ENCODE results near the gene GHR. TPM values are rescaled to one million over a fixed set of nuclear protein-coding genes. Genes with fewer than 3 reads are reported as not detected.

The GHR gene
- total RNA-seq, 1 donor from 2014 or later: 2.3 TPM

- Mint-ChIP-seq H3K9me3 (ENCODE audit: unreplicated experiment) (no peaks in the 10 kb centered on the region), H3K27ac (ENCODE audit: unreplicated experiment) (no peak overlapping the region), H3K4me1 (ENCODE audit: low read depth, unreplicated experiment) (no peaks in the 10 kb centered on the region), H3K4me3 (ENCODE audit: unreplicated experiment) (no peak overlapping the region), H3K27me3 (ENCODE audit: low read depth, unreplicated experiment) (no peaks in the 10 kb centered on the region), H3K36me3 (ENCODE audit: low read depth, unreplicated experiment) (no peaks in the 10 kb centered on the region)
- Histone ChIP-seq H3K36me3 (ENCODE audit: insufficient read depth, low read length) (no peaks in the 10 kb centered on the region), H3K4me3 (ENCODE audit: insufficient read depth, low read depth, low read length) (no peak overlapping the region), H3K79me2 (ENCODE audit: insufficient read depth, low read length) (no peaks in the 10 kb centered on the region), H3K4me1 (ENCODE audit: insufficient read depth, low read length) (no peaks in the 10 kb centered on the region), H3K27me3 (ENCODE audit: insufficient read depth, low read length) (no peaks in the 10 kb centered on the region), H3K4me2 (ENCODE audit: low read length) (no peak overlapping the region), H3K9me3 (ENCODE audit: insufficient read depth, low read depth, low read length) (no peaks in the 10 kb centered on the region), H3K27ac (ENCODE audit: low read depth, low read length) (no peak overlapping the region), H3K9ac (ENCODE audit: low read length) (no peak overlapping the region), H4K20me1 (ENCODE audit: insufficient read depth, low read length) (no peaks in the 10 kb centered on the region), H2AFZ (ENCODE audit: low read depth, low read length) (no peak overlapping the region)
- TF ChIP-seq CTCF (IDR thresholded peaks at IDR 0.05; ENCODE audit: insufficient read depth, low read depth, low read length): no peak
- DNase-seq (ENCODE audit: low read depth): no peak
- no peak for FAIRE-seq
Measured at GRCh38 chr5:42600441-42600840, 177.2 kb downstream of the GHR start.

- FAIRE-seq (no peak), DNase-seq (ENCODE audit: low read depth) (no peak)
- H3K9me3 Mint-ChIP-seq (ENCODE audit: unreplicated experiment): peaks cover 7% of the 10 kb centered on the region
- no peak overlapping the region for H2AFZ ChIP-seq (ENCODE audit: low read depth, low read length)
- H3K27ac ChIP-seq (ENCODE audit: low read depth, low read length): no peak overlapping the region
- H3K4me2 ChIP-seq (ENCODE audit: low read length): no peak overlapping the region
- H3K36me3 Mint-ChIP-seq (ENCODE audit: low read depth, unreplicated experiment): peaks cover 2% of the 10 kb centered on the region
- H3K4me1 Mint-ChIP-seq (ENCODE audit: low read depth, unreplicated experiment): no peaks in the 10 kb centered on the region
- H3K27me3 Mint-ChIP-seq (ENCODE audit: low read depth, unreplicated experiment): no peaks in the 10 kb centered on the region
- no peaks in the 10 kb centered on the region for H3K36me3 ChIP-seq (ENCODE audit: insufficient read depth, low read length)
- H3K9me3 ChIP-seq (ENCODE audit: insufficient read depth, low read depth, low read length): no peaks in the 10 kb centered on the region
- H3K4me3 ChIP-seq (ENCODE audit: insufficient read depth, low read depth, low read length): no peak overlapping the region
- TF ChIP-seq EZH2 (IDR thresholded peaks at IDR 0.05; ENCODE audit: insufficient read depth, low read length) (no peak), CTCF (IDR thresholded peaks at IDR 0.05; ENCODE audit: insufficient read depth, low read depth, low read length) (no peak)
- no peaks in the 10 kb centered on the region for H3K27me3 ChIP-seq (ENCODE audit: insufficient read depth, low read length)
- no peaks in the 10 kb centered on the region for H3K79me2 ChIP-seq (ENCODE audit: insufficient read depth, low read length)
- H4K20me1 ChIP-seq (ENCODE audit: insufficient read depth, low read length): no peaks in the 10 kb centered on the region
- no peak overlapping the region for H3K27ac Mint-ChIP-seq (ENCODE audit: unreplicated experiment)
- no peak overlapping the region for H3K9ac ChIP-seq (ENCODE audit: low read length)
- H3K4me1 ChIP-seq (ENCODE audit: insufficient read depth, low read length): no peaks in the 10 kb centered on the region
- H3K4me3 Mint-ChIP-seq (ENCODE audit: unreplicated experiment): no peak overlapping the region
Measured at GRCh38 chr5:42604171-42604711, 181.0 kb downstream of the GHR start.

GRCh38 chr5:42605490-42605889, 182.3 kb downstream of the GHR start:
- no peak for FAIRE-seq
- Histone ChIP-seq H3K4me1 (ENCODE audit: insufficient read depth, low read length) (no peaks in the 10 kb centered on the region), H2AFZ (ENCODE audit: low read depth, low read length) (no peak overlapping the region), H3K36me3 (ENCODE audit: insufficient read depth, low read length) (no peaks in the 10 kb centered on the region), H3K79me2 (ENCODE audit: insufficient read depth, low read length) (no peaks in the 10 kb centered on the region), H3K27me3 (ENCODE audit: insufficient read depth, low read length) (no peaks in the 10 kb centered on the region), H4K20me1 (ENCODE audit: insufficient read depth, low read length) (no peaks in the 10 kb centered on the region), H3K9me3 (ENCODE audit: insufficient read depth, low read depth, low read length) (no peaks in the 10 kb centered on the region), H3K27ac (ENCODE audit: low read depth, low read length) (no peak overlapping the region), H3K4me3 (ENCODE audit: insufficient read depth, low read depth, low read length) (no peak overlapping the region), H3K9ac (ENCODE audit: low read length) (no peak overlapping the region), H3K4me2 (ENCODE audit: low read length) (no peak overlapping the region)
- peaks cover 7% of the 10 kb centered on the region for H3K9me3 Mint-ChIP-seq (ENCODE audit: unreplicated experiment)
- H3K27ac Mint-ChIP-seq (ENCODE audit: unreplicated experiment): no peak overlapping the region
- peaks cover 2% of the 10 kb centered on the region for H3K36me3 Mint-ChIP-seq (ENCODE audit: low read depth, unreplicated experiment)
- DNase-seq (ENCODE audit: low read depth): no peak
- no peaks in the 10 kb centered on the region for H3K4me1 Mint-ChIP-seq (ENCODE audit: low read depth, unreplicated experiment)
- H3K27me3 Mint-ChIP-seq (ENCODE audit: low read depth, unreplicated experiment): peaks cover 2% of the 10 kb centered on the region
- H3K4me3 Mint-ChIP-seq (ENCODE audit: unreplicated experiment): no peak overlapping the region
- TF ChIP-seq EZH2 (IDR thresholded peaks at IDR 0.05; ENCODE audit: insufficient read depth, low read length): no peak
- no peak for TF ChIP-seq CTCF (IDR thresholded peaks at IDR 0.05; ENCODE audit: insufficient read depth, low read depth, low read length)
